A549 (cell line): ENCODE data around the gene ATF5. TPM values are rescaled to one million over a fixed set of nuclear protein-coding genes. Genes with fewer than 3 reads are reported as not detected.
"Not testable (repeated sequence)": the region's sequence is repeated elsewhere in the genome, so short reads cannot be mapped to it uniquely, and the experiment has no call there.

ENCODE experiments used
- ATAC-seq, 2 experiments: fragments of 200-7000 bp in 1 of 2; fragments of >200 bp in 1 of 2; cut with Nextera tagmentation in 1 of 2; cut with Tn5 transposase in 1 of 2; 3 replicates each; pipeline versions ENCODE4 v1.8.0 to v1.9.1; 2018 to 2020; ENCODE audit warnings: mild to moderate bottlenecking in 1 of 2, moderate library complexity in 1 of 2
- CTCF ChIA-PET: fragments of 300-600 bp; sonication (Branson Sonifier 250); formaldehyde crosslinking; extraction: SDS; loops from one replicate; lab custom pipeline; 2021; ENCODE audit warnings: antibody characterized with exemption, inconsistent platforms; lab: Yijun Ruan, JAX
- POLR2A ChIA-PET: fragments of 350-600 bp; formaldehyde crosslinking; extraction: SDS; loops from one replicate; lab custom pipeline; 2021; ENCODE audit warnings: antibody characterized with exemption, inconsistent platforms; lab: Yijun Ruan, JAX
- DNase-seq, 2 experiments: peaks; one replicate each; pipeline versions ENCODE4 v3.0.0 to v3.0.0-alpha.2; 2011 to 2016; ENCODE audit warnings: low read depth in 1 of 2, low spot score in 1 of 2
- FAIRE-seq: peaks from 2 replicates; lab custom pipeline; 2011; peaks lifted over from hg19 to GRCh38; lab: Jason Lieb, UNC
- H3K27ac ChIP-seq, 2 experiments: fragments of >200 bp; sonication (Bioruptor Twin); formaldehyde crosslinking; 3 replicates each; pipeline ENCODE4 v1.5.1; 2016 to 2017
- H3K4me1 ChIP-seq: fragments of >200 bp; sonication (Bioruptor Twin); formaldehyde crosslinking; 3 replicates; pipeline ENCODE4 v1.6.1; 2016
- H3K4me2 ChIP-seq: fragments of >200 bp; sonication (Bioruptor Twin); formaldehyde crosslinking; 3 replicates; pipeline ENCODE4 v1.6.1; 2016
- H3K4me3 ChIP-seq: fragments of >200 bp; sonication (Bioruptor Twin); formaldehyde crosslinking; 3 replicates; pipeline ENCODE4 v1.5.1; 2016
- H3K9me3 ChIP-seq: fragments of >200 bp; sonication (Bioruptor Twin); formaldehyde crosslinking; 3 replicates; pipeline ENCODE4 v1.6.1; 2016
- ATOH8 ChIP-seq: fragments of 250-450 bp; sonication (Bioruptor Pico); IDR thresholded peaks from 2 replicates; pipeline ENCODE4 v1.5.0; 2020; ENCODE audit warnings: low read depth, mild to moderate bottlenecking, moderate library complexity
- BCL3 ChIP-seq: fragments of >200 bp; sonication (Bioruptor Twin); formaldehyde crosslinking; IDR thresholded peaks from 3 replicates; pipeline ENCODE4 v1.6.1; 2016
- CBX2 ChIP-seq: fragments of 200-600 bp; sonication (generic); IDR thresholded peaks from 2 replicates; pipeline ENCODE4 v1.6.1; 2016; ENCODE audit warnings: low read depth, mild to moderate bottlenecking, borderline replicate concordance
- CHD2 ChIP-seq: fragments of 150-350 bp; IDR thresholded peaks from 2 replicates; pipeline ENCODE4 v1.6.1; 2014; ENCODE audit warnings: low read length; ENCODE audit not compliant: partially characterized antibody
- CHD4 ChIP-seq: fragments of 200-600 bp; sonication (generic); IDR thresholded peaks from 2 replicates; pipeline ENCODE4 v1.6.1; 2016; ENCODE audit warnings: antibody characterized with exemption, mild to moderate bottlenecking, borderline replicate concordance
- EHF ChIP-seq: fragments of 250-450 bp; sonication (Bioruptor Pico); IDR thresholded peaks from 2 replicates; pipeline ENCODE4 v1.5.0; 2020; ENCODE audit warnings: mild to moderate bottlenecking
- EHMT2 ChIP-seq: fragments of 200-600 bp; sonication (generic); IDR thresholded peaks from 2 replicates; pipeline ENCODE4 v1.6.1; 2016; ENCODE audit warnings: antibody characterized with exemption, low read depth, mild to moderate bottlenecking, moderate library complexity
- ESRRA ChIP-seq: fragments of 150-350 bp; IDR thresholded peaks from 2 replicates; pipeline ENCODE4 v1.6.1; 2014; ENCODE audit warnings: mild to moderate bottlenecking, low read length, borderline replicate concordance
- HDAC2 ChIP-seq: fragments of 200-600 bp; sonication (generic); IDR thresholded peaks from 2 replicates; pipeline ENCODE4 v1.6.1; 2016
- HES2 ChIP-seq: fragments of >200 bp; sonication (Bioruptor Twin); formaldehyde crosslinking; IDR thresholded peaks from 2 replicates; pipeline ENCODE4 v1.6.1; 2016
- JUN ChIP-seq, 2 experiments: fragments of >200 bp; sonication (Bioruptor Twin); formaldehyde crosslinking; IDR thresholded peaks; 2 replicates in 1 of 2; 3 replicates in 1 of 2; pipeline ENCODE4 v1.6.1; 2016 to 2017
- MAFK ChIP-seq: fragments of 450-650 bp; IDR thresholded peaks from 2 replicates; pipeline ENCODE4 v1.6.1; 2014; ENCODE audit not compliant: partially characterized antibody
- MAX ChIP-seq: IDR thresholded peaks from 2 replicates; pipeline ENCODE4 v1.6.1; 2012
- MAZ ChIP-seq: fragments of 150-350 bp; IDR thresholded peaks from 2 replicates; pipeline ENCODE4 v1.6.1; 2014; ENCODE audit warnings: antibody characterized with exemption, low read depth, low read length, borderline replicate concordance
- RAD21 ChIP-seq, 2 experiments: fragments of >200 bp in 1 of 2; sonication (Bioruptor Twin) in 1 of 2; formaldehyde crosslinking in 1 of 2; IDR thresholded peaks in 1 of 2; conservative IDR thresholded peaks in 1 of 2; 2 replicates in 1 of 2; 3 replicates in 1 of 2; pipeline ENCODE4 v1.6.1; 2012 to 2018; ENCODE audit warnings: inconsistent platforms in 1 of 2
- RCOR1 ChIP-seq: fragments of 150-350 bp; IDR thresholded peaks from 2 replicates; pipeline ENCODE4 v1.6.1; 2014; ENCODE audit warnings: antibody characterized with exemption, low read length, low read depth
- RNF2 ChIP-seq: fragments of 200-600 bp; sonication (generic); IDR thresholded peaks from 2 replicates; pipeline ENCODE4 v1.6.1; 2016; ENCODE audit warnings: low read depth, mild to moderate bottlenecking, antibody characterized with exemption, moderate library complexity, borderline replicate concordance
- SMC3 ChIP-seq: fragments of >200 bp; sonication (Bioruptor Twin); formaldehyde crosslinking; IDR thresholded peaks from 3 replicates; pipeline ENCODE4 v1.6.1; 2018; ENCODE audit warnings: inconsistent platforms
- SREBF2 ChIP-seq: fragments of 450-650 bp; IDR thresholded peaks from 2 replicates; pipeline ENCODE4 v1.6.1; 2014; ENCODE audit warnings: mild to moderate bottlenecking, moderate library complexity
- TP53 ChIP-seq: fragments of 250-450 bp; sonication (Bioruptor Pico); IDR thresholded peaks from 2 replicates; pipeline ENCODE4 v1.5.0; 2021; ENCODE audit warnings: mild to moderate bottlenecking, moderate library complexity
- ZNF302 ChIP-seq: fragments of 250-450 bp; sonication (Bioruptor Pico); IDR thresholded peaks from 2 replicates; pipeline ENCODE4 v1.9.0; 2021; ENCODE audit warnings: inconsistent platforms, mild to moderate bottlenecking, moderate library complexity
- WGBS: methylation state at CpG from one replicate; pipeline ENCODE4 v1.1.6; 2017; ENCODE audit errors: missing lambda C conversion rate; 5-methylcytosine and 5-hydroxymethylcytosine counted together
- polyA plus RNA-seq, 4 experiments: library from polyadenylated mRNA; depleted of rRNA in 3 of 4; stranded (reverse); fragments of >200 nt; fragmentation: RNase III in 1 of 4; extraction: RNeasy Plus Mini Kit Qiagen cat#74134 plus additional on column Dnase treatment in 1 of 4; gene quantifications; 2 replicates in 3 of 4; 3 replicates in 1 of 4; pipeline ENCODE4 v1.2.3, GENCODE V29; 2011 to 2017

Gene ATF5
- polyA plus RNA-seq, 2 of the 4 experiments (the other 2 are of a cell fraction) = 12.9 to 42.8 TPM

GRCh38 chr19:49954933-49955332 is 25.9 kb downstream of the ATF5 start:
- no peak overlapping the region for H3K27ac ChIP-seq
- CTCF ChIA-PET = interaction anchor here (0.6 to 10.7 kb wide), 6 partner anchors 12 to 197 kb away, joined by 3 to 121 read pairs (median 5); no protein-coding TSS in a partner anchor
- ATAC-seq = no peak
- H3K4me1 ChIP-seq = no peaks in the 10 kb centered on the region
- TF ChIP-seq MAX = no peak
- no peak for TF ChIP-seq CHD4
- TF ChIP-seq ESRRA = no peak
- no peak for TF ChIP-seq JUN (IDR thresholded peaks at IDR 0.05)
- no peak for TF ChIP-seq HDAC2
- TF ChIP-seq EHF = no peak
- TF ChIP-seq, all 56 proteins: peak for 0
- WGBS = 81% methylated on average over 11 of the region's 11 CpGs
- POLR2A ChIA-PET = interaction anchor here (2.5 kb wide), 1 partner anchor 25 kb away, joined by 9 read pairs; the partner anchor contains the start of gene NUP62
- no peak overlapping the region for H3K4me2 ChIP-seq
- no peak overlapping the region for H3K4me3 ChIP-seq
- FAIRE-seq (no peak), DNase-seq (no peak)
- no peaks in the 10 kb centered on the region for H3K9me3 ChIP-seq

GRCh38 chr19:49956115-49956495 is 27.1 kb downstream of the ATF5 start:
- ATAC-seq (no peak), DNase-seq (no peak), FAIRE-seq (no peak)
- WGBS = 71% methylated on average over 9 of the region's 9 CpGs
- TF ChIP-seq ZNF302 (no peak), MAFK (peak; percentile 50)
- H3K9me3 ChIP-seq = no peaks in the 10 kb centered on the region
- ChIA-PET POLR2A (no interaction called here), CTCF (interaction anchor here (1.0 to 3.7 kb wide), 4 partner anchors 19 to 192 kb away, joined by 3 to 24 read pairs (median 5); no protein-coding TSS in a partner anchor)
- H3K4me1 ChIP-seq = no peaks in the 10 kb centered on the region
- no peak overlapping the region for H3K4me2 ChIP-seq
- no peak overlapping the region for H3K4me3 ChIP-seq
- no peak overlapping the region for H3K27ac ChIP-seq

- Histone ChIP-seq H3K4me2 (no peak overlapping the region), H3K9me3 (no peaks in the 10 kb centered on the region), H3K27ac (no peak overlapping the region), H3K4me1 (no peaks in the 10 kb centered on the region), H3K4me3 (no peak overlapping the region)
- ChIA-PET POLR2A (no interaction called here), CTCF (interaction anchor here (0.9 to 3.7 kb wide), 5 partner anchors 20 to 29 kb away, joined by 4 to 24 read pairs (median 5); no protein-coding TSS in a partner anchor)
- FAIRE-seq (no peak), ATAC-seq (no peak), DNase-seq (no peak)
- TF ChIP-seq HES2 (no peak), MAFK (no peak), ESRRA (no peak), SREBF2 (no peak), BCL3 (no peak), CHD4 (no peak), SMC3 (no peak), TP53 (no peak), MAZ (no peak), RCOR1 (no peak), EHMT2 (no peak), CHD2 (no peak), ATOH8 (CRISPR knock-in tag) (no peak), MAX (no peak), CBX2 (no peak), RNF2 (no peak), RAD21 (conservative IDR thresholded peaks at IDR 0.05 in 1 of 2, IDR thresholded peaks at IDR 0.05 in 1 of 2) (no peak)
- WGBS = 69% methylated on average over 10 of the region's 10 CpGs
Observed at GRCh38 chr19:49957262-49957915, 28.4 kb downstream of the ATF5 start.

- H3K9me3 ChIP-seq, H3K4me1 ChIP-seq, DNase-seq, H3K27ac ChIP-seq, H3K4me2 ChIP-seq, H3K4me3 ChIP-seq, POLR2A ChIA-PET, FAIRE-seq: not testable (repeated sequence)
- 40% methylated on average over 8 of the region's 9 CpGs for WGBS
- CTCF ChIA-PET = interaction anchor here (0.6 to 3.7 kb wide), 3 partner anchors 21 to 615 kb away, joined by 4 to 24 read pairs (median 6); no protein-coding TSS in a partner anchor
- ATAC-seq = peak in 1 of 2 experiments; percentile 8; a peak in 2 of 6 replicates
Observed at GRCh38 chr19:49958144-49958543, 29.1 kb downstream of the ATF5 start.

GRCh38 chr19:49958596-49958995 is 29.6 kb downstream of the ATF5 start:
- H3K9me3 ChIP-seq, DNase-seq, H3K4me3 ChIP-seq, H3K27ac ChIP-seq, H3K4me1 ChIP-seq, H3K4me2 ChIP-seq, POLR2A ChIA-PET, FAIRE-seq: not testable (repeated sequence)
- ATAC-seq = peak in 1 of 2 experiments; percentile 16; a peak in 3 of 6 replicates
- CTCF ChIA-PET = interaction anchor here (3.7 kb wide), 1 partner anchor 22 kb away, joined by 24 read pairs; no protein-coding TSS in a partner anchor
- WGBS = 28% methylated on average over 13 of the region's 13 CpGs

GRCh38 chr19:49959892-49960291 is 30.9 kb downstream of the ATF5 start:
- CTCF ChIA-PET, H3K27ac ChIP-seq, H3K4me1 ChIP-seq, H3K4me2 ChIP-seq, H3K9me3 ChIP-seq, H3K4me3 ChIP-seq, FAIRE-seq, POLR2A ChIA-PET, DNase-seq: not testable (repeated sequence)
- peak; percentile 22 to 25; a peak in 3 of 6 replicates for ATAC-seq
- WGBS = no CpG with 5 or more reads among the region's 12 CpGs
